ENCODE results near the gene NFKBIB.

GRCh38 chr19:38856813-38857212 lies 43.0 kb upstream of the NFKBIB start:
- TF ChIP-seq CTCF (conservative IDR thresholded peaks at IDR 0.05; ENCODE audit: low read depth, low read length) = no peak
- no peak for TF ChIP-seq EZH2phosphoT487 (IDR thresholded peaks at IDR 0.05; ENCODE audit: borderline replicate concordance, low read length)

Data from PC-3 (cell line).